HT1080 (cell line): ENCODE data around the gene GRID2IP. TPM values are rescaled to one million over a fixed set of nuclear protein-coding genes. Genes with fewer than 3 reads are reported as not detected.

Experiments used
- DNase-seq: peaks from one replicate; pipeline ENCODE4 v3.0.0-alpha.2; 2015; ENCODE audit warnings: low read depth
- total RNA-seq: library from RNA; depleted of rRNA; stranded (reverse); fragments of >200 nt; shearing (Covaris generic); gene quantifications from 2 replicates; pipeline ENCODE4 v1.2.3, GENCODE V29; 2014

The GRID2IP gene
- total RNA-seq, 1 experiment from 2014 or later: not detected

GRCh38 chr7:6563936-6564770 lies 12.9 kb upstream of the GRID2IP start:
- DNase-seq: no peak

- DNase-seq: no peak
These were observed 10.8 kb upstream of the GRID2IP start for GRCh38 chr7:6562106-6562505.

GRCh38 chr7:6559896-6560295 lies 8.6 kb upstream of the GRID2IP start:
- no peak for DNase-seq

- DNase-seq: peak; percentile 34
These were observed 7.6 kb upstream of the GRID2IP start for GRCh38 chr7:6558837-6559236.

GRCh38 chr7:6556196-6556595 lies 4.9 kb upstream of the GRID2IP start:
- no peak for DNase-seq

GRCh38 chr7:6554848-6555247 lies 3.6 kb upstream of the GRID2IP start:
- DNase-seq: no peak

GRCh38 chr7:6553448-6554044 lies 2.3 kb upstream of the GRID2IP start:
- no peak for DNase-seq

GRCh38 chr7:6547400-6547799 lies 3.9 kb downstream of the GRID2IP start:
- no peak for DNase-seq

- DNase-seq: no peak
These were observed 4.6 kb downstream of the GRID2IP start for GRCh38 chr7:6546498-6547251.

GRCh38 chr7:6545398-6546126 lies 5.7 kb downstream of the GRID2IP start:
- no peak for DNase-seq

- no peak for DNase-seq
These were observed 8.9 kb downstream of the GRID2IP start for GRCh38 chr7:6542368-6542767.

GRCh38 chr7:6536262-6537260 lies 14.7 kb downstream of the GRID2IP start:
- DNase-seq: no peak

GRCh38 chr7:6533893-6534495 lies 17.3 kb downstream of the GRID2IP start:
- no peak for DNase-seq

- DNase-seq: no peak
These were observed 18.7 kb downstream of the GRID2IP start for GRCh38 chr7:6532516-6532915.

- no peak for DNase-seq
These were observed 19.6 kb downstream of the GRID2IP start for GRCh38 chr7:6531492-6532279.

GRCh38 chr7:6530626-6531491 lies 20.4 kb downstream of the GRID2IP start:
- no peak for DNase-seq

- no peak for DNase-seq
These were observed 21.6 kb downstream of the GRID2IP start for GRCh38 chr7:6529643-6530042.
